GM13976 (cell line): ENCODE measurements around the gene GLT6D1.

Experiments
- DNase-seq: peaks from one replicate; pipeline ENCODE4 v3.0.0; 2012; ENCODE audit warnings: low spot score
- in situ Hi-C: fragments of 300-500 bp; cut with MboI; formaldehyde crosslinking; loops from one replicate; pipeline ENCODE4 v1.12.0; 2022; ENCODE audit warnings: low sequenced_read_pairs, mixed read lengths, inconsistent platforms; ENCODE audit not compliant: unreplicated experiment
- TF ChIP-seq, protein P1 (sequence below): IDR thresholded peaks from 2 replicates; pipeline ENCODE4 v1.5.1; 2012; ENCODE audit warnings: borderline replicate concordance, mild to moderate bottlenecking; ENCODE audit not compliant: insufficient read depth; ENCODE audit errors: extremely low read depth, missing control alignments, control extremely low read depth

Gene GLT6D1

GRCh38 chr9:135591506-135592330, 47.6 kb downstream of the GLT6D1 start:
- TF ChIP-seq, protein P1, sequence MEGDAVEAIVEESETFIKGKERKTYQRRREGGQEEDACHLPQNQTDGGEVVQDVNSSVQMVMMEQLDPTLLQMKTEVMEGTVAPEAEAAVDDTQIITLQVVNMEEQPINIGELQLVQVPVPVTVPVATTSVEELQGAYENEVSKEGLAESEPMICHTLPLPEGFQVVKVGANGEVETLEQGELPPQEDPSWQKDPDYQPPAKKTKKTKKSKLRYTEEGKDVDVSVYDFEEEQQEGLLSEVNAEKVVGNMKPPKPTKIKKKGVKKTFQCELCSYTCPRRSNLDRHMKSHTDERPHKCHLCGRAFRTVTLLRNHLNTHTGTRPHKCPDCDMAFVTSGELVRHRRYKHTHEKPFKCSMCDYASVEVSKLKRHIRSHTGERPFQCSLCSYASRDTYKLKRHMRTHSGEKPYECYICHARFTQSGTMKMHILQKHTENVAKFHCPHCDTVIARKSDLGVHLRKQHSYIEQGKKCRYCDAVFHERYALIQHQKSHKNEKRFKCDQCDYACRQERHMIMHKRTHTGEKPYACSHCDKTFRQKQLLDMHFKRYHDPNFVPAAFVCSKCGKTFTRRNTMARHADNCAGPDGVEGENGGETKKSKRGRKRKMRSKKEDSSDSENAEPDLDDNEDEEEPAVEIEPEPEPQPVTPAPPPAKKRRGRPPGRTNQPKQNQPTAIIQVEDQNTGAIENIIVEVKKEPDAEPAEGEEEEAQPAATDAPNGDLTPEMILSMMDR: no peak
- peak; percentile 28 for DNase-seq
- in situ Hi-C loops: no loop called here

DNA sequence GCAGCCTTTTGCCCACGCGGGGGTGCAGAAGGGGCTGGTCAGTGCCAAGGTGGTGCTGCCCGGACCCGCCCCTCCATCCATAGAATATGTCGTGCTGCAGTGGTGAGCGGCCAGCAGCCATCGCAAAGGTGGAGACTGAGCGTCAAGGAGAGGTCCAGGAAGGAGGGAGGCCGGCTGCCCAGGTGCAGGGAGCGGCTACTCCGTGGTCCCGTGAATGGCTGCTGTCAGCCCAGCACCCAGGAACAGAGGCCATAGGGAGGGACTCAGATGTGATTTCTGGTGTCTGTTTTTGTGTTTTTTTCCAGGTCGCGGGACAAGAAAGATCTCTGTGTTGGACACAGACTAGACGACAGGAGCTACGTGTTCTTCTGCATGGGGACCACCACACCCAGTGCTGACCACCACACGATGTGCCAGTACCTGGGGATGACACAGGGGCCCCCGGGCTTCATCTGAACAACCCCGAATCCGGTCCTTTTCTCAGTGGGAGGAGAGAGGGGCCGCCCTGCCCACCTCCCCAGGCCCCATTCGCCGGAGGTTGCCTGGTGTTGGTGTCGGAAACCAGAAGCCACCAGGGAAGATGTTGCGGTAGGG, 48.8 kb downstream of the GLT6D1 start:
- in situ Hi-C loops: no loop called here
- TF ChIP-seq, protein P1: no peak
- DNase-seq: no peak

DNA sequence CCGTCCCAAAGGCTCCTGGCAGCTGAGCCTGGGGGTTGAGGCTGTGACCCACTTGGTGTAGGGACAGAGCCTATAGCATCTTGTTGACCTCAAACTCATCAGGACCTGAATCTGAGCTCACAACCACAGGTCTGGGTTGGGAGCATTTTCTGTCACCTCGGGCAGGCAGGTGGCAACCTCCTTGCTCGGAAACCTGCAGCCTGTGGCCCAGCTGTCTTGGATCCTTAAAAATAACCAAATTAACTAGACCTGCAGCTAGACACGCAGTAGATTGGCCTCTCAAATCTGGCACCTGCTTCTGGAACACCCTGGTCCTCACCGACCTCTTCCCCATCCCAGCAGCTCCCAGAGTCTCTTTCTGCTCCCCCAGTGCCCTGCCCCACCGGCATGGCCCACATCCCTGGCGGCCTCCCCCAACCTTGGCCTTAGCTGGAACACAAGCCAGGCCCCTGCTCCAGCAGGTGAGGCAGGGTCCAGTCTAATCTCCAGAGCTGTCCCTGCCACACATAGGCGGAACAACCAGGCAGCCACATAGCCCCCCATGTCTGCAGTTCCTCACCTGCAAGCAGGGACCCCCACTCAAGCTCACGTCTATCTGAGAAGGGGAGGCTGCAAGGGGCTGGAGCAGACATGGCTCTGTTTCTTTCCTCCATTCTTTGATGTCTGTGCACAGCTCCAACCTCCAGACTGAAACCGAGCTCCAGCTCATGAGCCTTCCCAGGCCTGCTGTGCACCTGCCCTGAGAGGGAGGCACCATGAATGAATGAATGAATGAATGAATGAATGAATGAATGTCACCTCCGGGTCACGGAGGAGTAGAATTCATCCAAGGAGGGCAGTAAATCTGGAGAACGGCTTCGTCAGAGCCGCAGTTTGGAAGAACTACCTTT, 49.5 kb downstream of the GLT6D1 start:
- peak; percentile 20 for DNase-seq
- TF ChIP-seq, protein P1: no peak
- in situ Hi-C loops: no loop called here

- in situ Hi-C loops: no loop called here
These were observed 50.3 kb downstream of the GLT6D1 start for GRCh38 chr9:135588886-135589595.

GRCh38 chr9:135588371-135588770, 51.0 kb downstream of the GLT6D1 start:
- in situ Hi-C loops: no loop called here
- TF ChIP-seq, protein P1: no peak

More at GRCh38 chr9:135588886-135589595, 50.3 kb downstream of the GLT6D1 start:
- DNase-seq: peak; percentile 34
- TF ChIP-seq, protein P1: no peak

DNA sequence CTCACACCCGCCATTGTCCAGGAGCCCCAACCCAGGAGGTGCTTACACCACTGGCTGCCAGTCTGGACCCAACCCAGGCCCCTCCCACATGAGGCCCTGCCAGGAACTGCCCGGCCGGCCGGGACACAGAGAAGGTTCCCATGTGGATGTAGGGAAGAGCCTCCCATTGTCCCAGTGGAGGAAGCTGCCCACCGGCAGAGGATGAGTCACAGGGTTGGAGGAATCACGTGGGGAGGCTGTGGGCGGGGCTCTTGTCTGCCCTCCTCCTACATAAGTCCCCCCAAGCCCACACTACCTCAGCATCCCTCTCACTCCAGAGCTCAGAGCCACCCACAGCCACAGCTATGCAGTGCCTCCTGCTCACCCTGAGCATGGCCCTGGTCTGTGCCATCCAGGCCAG, 51.7 kb downstream of the GLT6D1 start:
- in situ Hi-C loops: no loop called here
- DNase-seq: no peak
- TF ChIP-seq, protein P1: no peak

More at GRCh38 chr9:135588371-135588770, 51.0 kb downstream of the GLT6D1 start:
- peak; percentile 33 for DNase-seq
